ENCODE data around the gene RPL37A. TPM values are rescaled to one million over a fixed set of nuclear protein-coding genes. Genes with fewer than 3 reads are reported as not detected.

Gene RPL37A
- total and polyA plus RNA-seq, 4 donors = 494 to 1,757 (median 1,250) TPM

DNA sequence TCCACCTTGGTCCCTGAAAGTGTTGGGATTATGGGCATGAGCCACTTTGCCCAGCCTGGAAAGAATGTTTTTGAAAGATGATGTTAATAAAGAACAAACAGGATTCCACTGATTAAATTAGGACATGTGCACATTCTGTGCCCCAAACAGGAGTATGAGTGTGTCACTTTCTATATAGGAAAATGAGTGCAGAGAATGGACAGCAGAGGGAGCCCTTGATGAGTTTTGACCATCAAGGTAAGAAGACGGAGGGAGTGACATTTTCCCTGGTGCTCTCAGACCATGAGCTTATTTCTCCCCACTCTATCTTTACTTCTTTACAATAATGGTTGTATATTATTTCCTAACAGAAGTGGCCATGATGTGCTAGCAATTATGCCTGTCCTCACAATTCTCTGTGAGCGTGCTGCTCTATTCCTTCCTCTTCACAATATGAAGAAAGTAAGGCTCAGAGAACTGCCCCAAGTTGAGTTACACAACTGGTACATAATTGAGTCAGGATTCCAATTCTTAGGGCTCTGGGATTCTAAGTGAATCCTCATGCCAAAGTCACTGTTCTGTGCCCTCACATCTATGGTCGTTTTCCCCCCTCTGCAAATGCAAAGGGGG lies 20.6 kb downstream of the RPL37A start:
- TF ChIP-seq EGR1 (IDR thresholded peaks at IDR 0.05; ENCODE audit: low read depth in 2 of 2) (no peak), JUND (IDR thresholded peaks at IDR 0.05) (peak in 1 of 2 donors; percentile 10), HNF4A (conservative IDR thresholded peaks at IDR 0.05) (peak in 1 of 2 donors; percentile 32), RXRA (IDR thresholded peaks at IDR 0.05) (peak in 1 of 2 donors; percentile 43), SP1 (IDR thresholded peaks at IDR 0.05) (peak; percentile 7), REST (IDR thresholded peaks at IDR 0.05) (no peak), RAD21 (IDR thresholded peaks at IDR 0.05) (peak; percentile 96)
- TF ChIP-seq, protein P1, sequence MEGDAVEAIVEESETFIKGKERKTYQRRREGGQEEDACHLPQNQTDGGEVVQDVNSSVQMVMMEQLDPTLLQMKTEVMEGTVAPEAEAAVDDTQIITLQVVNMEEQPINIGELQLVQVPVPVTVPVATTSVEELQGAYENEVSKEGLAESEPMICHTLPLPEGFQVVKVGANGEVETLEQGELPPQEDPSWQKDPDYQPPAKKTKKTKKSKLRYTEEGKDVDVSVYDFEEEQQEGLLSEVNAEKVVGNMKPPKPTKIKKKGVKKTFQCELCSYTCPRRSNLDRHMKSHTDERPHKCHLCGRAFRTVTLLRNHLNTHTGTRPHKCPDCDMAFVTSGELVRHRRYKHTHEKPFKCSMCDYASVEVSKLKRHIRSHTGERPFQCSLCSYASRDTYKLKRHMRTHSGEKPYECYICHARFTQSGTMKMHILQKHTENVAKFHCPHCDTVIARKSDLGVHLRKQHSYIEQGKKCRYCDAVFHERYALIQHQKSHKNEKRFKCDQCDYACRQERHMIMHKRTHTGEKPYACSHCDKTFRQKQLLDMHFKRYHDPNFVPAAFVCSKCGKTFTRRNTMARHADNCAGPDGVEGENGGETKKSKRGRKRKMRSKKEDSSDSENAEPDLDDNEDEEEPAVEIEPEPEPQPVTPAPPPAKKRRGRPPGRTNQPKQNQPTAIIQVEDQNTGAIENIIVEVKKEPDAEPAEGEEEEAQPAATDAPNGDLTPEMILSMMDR (IDR thresholded peaks at IDR 0.05; ENCODE audit: low read depth, low read length, missing input control) = peak; percentile 79
- 63% methylated on average over 3 of the region's 3 CpGs for whole genome bisulfite sequencing
- H3K27me3 ChIP-seq (ENCODE audit: control insufficient read depth in 4 of 4, insufficient read depth in 4 of 4, low read length in 3 of 4) = no peaks in the 10 kb centered on the region
- peak overlapping the region in 1 of 2 donors; percentile 33 for H3K9ac ChIP-seq (ENCODE audit: low read depth in 1 of 2, low read length in 2 of 2)
- no peak overlapping the region for H3K27ac ChIP-seq (ENCODE audit: low read depth in 1 of 2, low read length in 2 of 2)
- H3K36me3 ChIP-seq (ENCODE audit: control insufficient read depth in 4 of 4, insufficient read depth in 3 of 4, low read depth in 1 of 4, low read length in 3 of 4) = no peaks in the 10 kb centered on the region
- DNase-seq (ENCODE audit: low spot score) = peak; percentile 47
- no peak overlapping the region for H3K4me3 ChIP-seq (ENCODE audit: low read depth in 1 of 3, low read length in 3 of 3)
- no peaks in the 10 kb centered on the region for H3K9me3 ChIP-seq (ENCODE audit: control insufficient read depth in 4 of 4, low read length in 3 of 4)
- peaks cover 5 to 26% (median 16%) of the 10 kb centered on the region in 4 donors for H3K4me1 ChIP-seq (ENCODE audit: control insufficient read depth in 4 of 4, insufficient read depth in 4 of 4, low read length in 3 of 4)

GRCh38 chr2:216520112-216520511 lies 21.5 kb downstream of the RPL37A start:
- Histone ChIP-seq H3K9me3 (ENCODE audit: control insufficient read depth in 4 of 4, low read length in 3 of 4) (no peaks in the 10 kb centered on the region), H3K4me1 (ENCODE audit: control insufficient read depth in 4 of 4, insufficient read depth in 4 of 4, low read length in 3 of 4) (peaks cover 5 to 26% (median 16%) of the 10 kb centered on the region in 4 donors), H3K9ac (ENCODE audit: low read depth in 1 of 2, low read length in 2 of 2) (no peak overlapping the region), H3K4me3 (ENCODE audit: low read depth in 1 of 3, low read length in 3 of 3) (no peak overlapping the region), H3K27me3 (ENCODE audit: control insufficient read depth in 4 of 4, insufficient read depth in 4 of 4, low read length in 3 of 4) (no peaks in the 10 kb centered on the region), H3K36me3 (ENCODE audit: control insufficient read depth in 4 of 4, insufficient read depth in 3 of 4, low read depth in 1 of 4, low read length in 3 of 4) (no peaks in the 10 kb centered on the region), H3K27ac (ENCODE audit: low read depth in 1 of 2, low read length in 2 of 2) (no peak overlapping the region)
- WGBS = 98% methylated on average over 4 of the region's 4 CpGs
- DNase-seq (ENCODE audit: low spot score) = no peak
- TF ChIP-seq RAD21 (IDR thresholded peaks at IDR 0.05) = no peak
- TF ChIP-seq SP1 (IDR thresholded peaks at IDR 0.05) = no peak
- TF ChIP-seq TAF1 (conservative IDR thresholded peaks at IDR 0.05) = no peak
- no peak for TF ChIP-seq GABPA (IDR thresholded peaks at IDR 0.05 in 1 of 2, conservative IDR thresholded peaks at IDR 0.05 in 1 of 2)
- no peak for TF ChIP-seq FOXA2 (IDR thresholded peaks at IDR 0.05)
- TF ChIP-seq, protein P1 (IDR thresholded peaks at IDR 0.05; ENCODE audit: low read depth, low read length, missing input control) = no peak
- no peak for TF ChIP-seq FOXA1 (IDR thresholded peaks at IDR 0.05)
- TF ChIP-seq EGR1 (IDR thresholded peaks at IDR 0.05; ENCODE audit: low read depth in 2 of 2) = no peak
- no peak for TF ChIP-seq ATF3 (IDR thresholded peaks at IDR 0.05)
- no peak for TF ChIP-seq HNF4A (conservative IDR thresholded peaks at IDR 0.05)
- no peak for TF ChIP-seq HNF4G (IDR thresholded peaks at IDR 0.05)
- no peak for TF ChIP-seq NR2F2 (IDR thresholded peaks at IDR 0.05)
- no peak for TF ChIP-seq ZBTB33 (IDR thresholded peaks at IDR 0.05)
- no peak for TF ChIP-seq RXRA (IDR thresholded peaks at IDR 0.05)
- TF ChIP-seq REST (IDR thresholded peaks at IDR 0.05) = no peak
- no peak for TF ChIP-seq JUND (IDR thresholded peaks at IDR 0.05)
- TF ChIP-seq, protein P2, sequence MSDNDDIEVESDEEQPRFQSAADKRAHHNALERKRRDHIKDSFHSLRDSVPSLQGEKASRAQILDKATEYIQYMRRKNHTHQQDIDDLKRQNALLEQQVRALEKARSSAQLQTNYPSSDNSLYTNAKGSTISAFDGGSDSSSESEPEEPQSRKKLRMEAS (IDR thresholded peaks at IDR 0.05) = no peak

Data from liver (tissue), 9 donors.